GM12892 (cell line): ENCODE data around the gene PSMC5.

ENCODE experiments used
- POLR2AphosphoS5 ChIP-seq: IDR thresholded peaks from 2 replicates; pipeline ENCODE4 v1.6.1; 2011; ENCODE audit warnings: low read depth, low read length, control low read depth
- TAF1 ChIP-seq: IDR thresholded peaks from 2 replicates; pipeline ENCODE4 v1.6.1; 2011; ENCODE audit warnings: low read depth, mild to moderate bottlenecking, control low read depth, low read length, borderline replicate concordance

- no peak for TF ChIP-seq TAF1
- TF ChIP-seq POLR2AphosphoS5 = no peak
These were observed 14.9 kb downstream of the PSMC5 start for GRCh38 chr17:63842173-63842539.
